HG02852 (cell line): Measurements from ENCODE around the gene FOXP1.

Source experiments
- ATAC-seq: cut with Tn5 transposase; IDR thresholded peaks from one replicate; pipeline ENCODE4 v1.9.1; 2021; ENCODE audit warnings: mild to moderate bottlenecking, moderate library complexity; ENCODE audit not compliant: unreplicated experiment

FOXP1 gene

GRCh38 chr3:71166339-71167240, 416.9 kb downstream of the FOXP1 start:
- ATAC-seq: no peak

- ATAC-seq: no peak
These were observed 418.6 kb downstream of the FOXP1 start for GRCh38 chr3:71164881-71165280.

GRCh38 chr3:71163198-71163918, 420.2 kb downstream of the FOXP1 start:
- no peak for ATAC-seq

GRCh38 chr3:71162221-71162620, 421.3 kb downstream of the FOXP1 start:
- no peak for ATAC-seq

- no peak for ATAC-seq
These were observed 422.6 kb downstream of the FOXP1 start for GRCh38 chr3:71160785-71161546.

- no peak for ATAC-seq
These were observed 427.4 kb downstream of the FOXP1 start for GRCh38 chr3:71156062-71156665.

- no peak for ATAC-seq
These were observed 428.7 kb downstream of the FOXP1 start for GRCh38 chr3:71154846-71155245.

GRCh38 chr3:71153713-71154112, 429.8 kb downstream of the FOXP1 start:
- ATAC-seq: no peak

GRCh38 chr3:71152892-71153265, 430.6 kb downstream of the FOXP1 start:
- ATAC-seq: no peak

GRCh38 chr3:71152039-71152891, 431.3 kb downstream of the FOXP1 start:
- ATAC-seq: no peak

- ATAC-seq: peak; percentile 61
These were observed 433.3 kb downstream of the FOXP1 start for GRCh38 chr3:71149959-71150954.

- ATAC-seq: no peak
These were observed 435.0 kb downstream of the FOXP1 start for GRCh38 chr3:71148455-71149060.

- no peak for ATAC-seq
These were observed 436.9 kb downstream of the FOXP1 start for GRCh38 chr3:71146673-71147072.

- ATAC-seq: no peak
These were observed 437.6 kb downstream of the FOXP1 start for GRCh38 chr3:71145954-71146353.

- ATAC-seq: no peak
These were observed 438.8 kb downstream of the FOXP1 start for GRCh38 chr3:71144525-71145253.

- no peak for ATAC-seq
These were observed 440.0 kb downstream of the FOXP1 start for GRCh38 chr3:71143493-71143892.

GRCh38 chr3:71142441-71143161, 440.9 kb downstream of the FOXP1 start:
- no peak for ATAC-seq
